Large intestine (tissue), 3 donors: ENCODE results near the gene MSANTD1. TPM values are rescaled to one million over a fixed set of nuclear protein-coding genes. Genes with fewer than 3 reads are reported as not detected.

Experiments
- DNase-seq, 2 donors: peaks; one replicate each; pipeline versions ENCODE4 v3.0.0 to v3.0.0-alpha.2; 2013
- H3K27ac ChIP-seq: one replicate; pipeline ENCODE4 v1.5.1; 2013; ENCODE audit warnings: low read length
- H3K27me3 ChIP-seq: 2 replicates; pipeline ENCODE4 v1.6.1; 2013; ENCODE audit warnings: low read length; ENCODE audit not compliant: control insufficient read depth, insufficient read depth
- H3K36me3 ChIP-seq: 2 replicates; pipeline ENCODE4 v1.6.1; 2013; ENCODE audit warnings: low read length; ENCODE audit not compliant: control insufficient read depth, insufficient read depth
- H3K4me1 ChIP-seq: one replicate; pipeline ENCODE4 v1.6.1; 2013; ENCODE audit warnings: low read length; ENCODE audit not compliant: control insufficient read depth, insufficient read depth
- H3K4me3 ChIP-seq: one replicate; pipeline ENCODE4 v1.5.1; 2013; ENCODE audit warnings: low read length
- H3K9me3 ChIP-seq: one replicate; pipeline ENCODE4 v1.6.1; 2013; ENCODE audit warnings: mild to moderate bottlenecking, low read depth, low read length, moderate library complexity; ENCODE audit not compliant: control insufficient read depth
- WGBS: methylation state at CpG from one replicate; pipeline ENCODE4 v1.1.5; 2013; ENCODE audit warnings: low lambda C conversion rate; ENCODE audit not compliant: insufficient coverage; 5-methylcytosine and 5-hydroxymethylcytosine counted together
- polyA plus RNA-seq: library from polyadenylated mRNA; unstranded; fragments of 120-200 nt; gene quantifications from one replicate; pipeline ENCODE4 v1.2.1, GENCODE V29; 2013

MSANTD1 gene
- polyA plus RNA-seq, 1 donor = 1.0 TPM

- peaks cover 3% of the 10 kb centered on the region for H3K4me1 ChIP-seq
- H3K27ac ChIP-seq = no peak overlapping the region
- no peaks in the 10 kb centered on the region for H3K9me3 ChIP-seq
- peaks cover 5% of the 10 kb centered on the region for H3K36me3 ChIP-seq
- no peaks in the 10 kb centered on the region for H3K27me3 ChIP-seq
- no CpG with 5 or more reads among the region's 14 CpGs for WGBS
- no peak overlapping the region for H3K4me3 ChIP-seq
- DNase-seq = no peak
Measured at GRCh38 chr4:3248178-3248480, 830 bp upstream of the MSANTD1 start.

- no peak for DNase-seq
- no peaks in the 10 kb centered on the region for H3K36me3 ChIP-seq
- WGBS = no CpG with 5 or more reads among the region's 20 CpGs
- no peaks in the 10 kb centered on the region for H3K9me3 ChIP-seq
- H3K27me3 ChIP-seq = no peaks in the 10 kb centered on the region
- no peak overlapping the region for H3K4me3 ChIP-seq
- H3K4me1 ChIP-seq = no peaks in the 10 kb centered on the region
- H3K27ac ChIP-seq = no peak overlapping the region
Measured at GRCh38 chr4:3249711-3250437, 915 bp downstream of the MSANTD1 start.

- Histone ChIP-seq H3K9me3 (no peaks in the 10 kb centered on the region), H3K27ac (no peak overlapping the region), H3K27me3 (no peaks in the 10 kb centered on the region), H3K36me3 (no peaks in the 10 kb centered on the region), H3K4me3 (no peak overlapping the region), H3K4me1 (no peaks in the 10 kb centered on the region)
- WGBS = no CpG with 5 or more reads among the region's 14 CpGs
- peak in 1 of 2 donors; percentile 46 for DNase-seq
Measured at GRCh38 chr4:3250438-3250955, 1.5 kb downstream of the MSANTD1 start.

- H3K36me3 ChIP-seq = peaks cover under 1% of the 10 kb centered on the region
- H3K27ac ChIP-seq = no peak overlapping the region
Measured at GRCh38 chr4:3250956-3251690, 2.2 kb downstream of the MSANTD1 start.

GRCh38 chr4:3251691-3252479 lies 2.9 kb downstream of the MSANTD1 start:
- H3K9me3 ChIP-seq = peaks cover 2% of the 10 kb centered on the region
- no peak overlapping the region for H3K4me3 ChIP-seq
- WGBS = no CpG with 5 or more reads among the region's 11 CpGs
- no peaks in the 10 kb centered on the region for H3K27me3 ChIP-seq
- peaks cover 2% of the 10 kb centered on the region for H3K36me3 ChIP-seq
- no peak for DNase-seq
- H3K4me1 ChIP-seq = no peaks in the 10 kb centered on the region
- no peak overlapping the region for H3K27ac ChIP-seq

More at GRCh38 chr4:3250956-3251690, 2.2 kb downstream of the MSANTD1 start:
- Histone ChIP-seq H3K4me3 (no peak overlapping the region), H3K9me3 (peaks cover 2% of the 10 kb centered on the region), H3K4me1 (no peaks in the 10 kb centered on the region), H3K27me3 (no peaks in the 10 kb centered on the region)
- WGBS = 86% methylated on average over 1 of the region's 19 CpGs
- no peak for DNase-seq

GRCh38 chr4:3252480-3252828 lies 3.5 kb downstream of the MSANTD1 start:
- WGBS = no CpG with 5 or more reads among the region's 3 CpGs

GRCh38 chr4:3252831-3253641 lies 4.1 kb downstream of the MSANTD1 start:
- Histone ChIP-seq H3K9me3 (peaks cover 2% of the 10 kb centered on the region), H3K27ac (no peak overlapping the region), H3K36me3 (peaks cover 2% of the 10 kb centered on the region), H3K4me3 (no peak overlapping the region), H3K4me1 (no peaks in the 10 kb centered on the region), H3K27me3 (no peaks in the 10 kb centered on the region)
- no peak for DNase-seq
- whole genome bisulfite sequencing = no CpG with 5 or more reads among the region's 38 CpGs

More at GRCh38 chr4:3252480-3252828, 3.5 kb downstream of the MSANTD1 start:
- Histone ChIP-seq H3K4me3 (no peak overlapping the region), H3K4me1 (no peaks in the 10 kb centered on the region), H3K27me3 (no peaks in the 10 kb centered on the region), H3K9me3 (peaks cover 2% of the 10 kb centered on the region), H3K27ac (no peak overlapping the region), H3K36me3 (peaks cover 2% of the 10 kb centered on the region)
- no peak for DNase-seq

- peaks cover 2% of the 10 kb centered on the region for H3K9me3 ChIP-seq
- no peak for DNase-seq
- peaks cover 2% of the 10 kb centered on the region for H3K36me3 ChIP-seq
- no peak overlapping the region for H3K27ac ChIP-seq
- no peak overlapping the region for H3K4me3 ChIP-seq
- no peaks in the 10 kb centered on the region for H3K27me3 ChIP-seq
- WGBS = no CpG with 5 or more reads among the region's 13 CpGs
- H3K4me1 ChIP-seq = no peaks in the 10 kb centered on the region
Measured at GRCh38 chr4:3253808-3254207, 4.8 kb downstream of the MSANTD1 start.

- Histone ChIP-seq H3K36me3 (peaks cover 2% of the 10 kb centered on the region), H3K9me3 (peaks cover 2% of the 10 kb centered on the region), H3K4me3 (no peak overlapping the region), H3K4me1 (no peaks in the 10 kb centered on the region), H3K27ac (no peak overlapping the region), H3K27me3 (no peaks in the 10 kb centered on the region)
- DNase-seq = no peak
- WGBS = no CpG with 5 or more reads among the region's 14 CpGs
Measured at GRCh38 chr4:3254302-3255131, 5.6 kb downstream of the MSANTD1 start.
